T-helper 2 cell treated with Interferon-gamma antibody and Interleukin-4, amounts not matched to agents 5 μg/mL and 100 μg/mL, for 36 hours (primary cell): Measurements from ENCODE around the gene ZNF326.
"Not testable (repeated sequence)": the region's sequence is repeated elsewhere in the genome, so short reads cannot be mapped to it uniquely, and the experiment has no call there.

Experiments used
- DNase-seq: peaks from one replicate; pipeline ENCODE4 v3.0.0; 2021; ENCODE audit warnings: low spot score
- H3K27ac Mint-ChIP-seq: one replicate; pipeline ENCODE4 v1.8.0; 2021; ENCODE audit warnings: mild to moderate bottlenecking, mixed read lengths
- H3K27me3 Mint-ChIP-seq: one replicate; pipeline ENCODE4 v1.8.0; 2021; ENCODE audit warnings: low read depth, mixed read lengths
- H3K36me3 Mint-ChIP-seq: one replicate; pipeline ENCODE4 v1.8.0; 2021; ENCODE audit warnings: low read depth, mixed read lengths
- H3K4me1 Mint-ChIP-seq: one replicate; pipeline ENCODE4 v1.8.0; 2021; ENCODE audit warnings: low read depth, mixed read lengths
- H3K4me3 Mint-ChIP-seq: one replicate; pipeline ENCODE4 v1.8.0; 2022; ENCODE audit warnings: mild to moderate bottlenecking, moderate library complexity, mixed read lengths
- H3K9me3 Mint-ChIP-seq: one replicate; pipeline ENCODE4 v1.8.0; 2021; ENCODE audit warnings: mixed read lengths

ZNF326 gene

DNA sequence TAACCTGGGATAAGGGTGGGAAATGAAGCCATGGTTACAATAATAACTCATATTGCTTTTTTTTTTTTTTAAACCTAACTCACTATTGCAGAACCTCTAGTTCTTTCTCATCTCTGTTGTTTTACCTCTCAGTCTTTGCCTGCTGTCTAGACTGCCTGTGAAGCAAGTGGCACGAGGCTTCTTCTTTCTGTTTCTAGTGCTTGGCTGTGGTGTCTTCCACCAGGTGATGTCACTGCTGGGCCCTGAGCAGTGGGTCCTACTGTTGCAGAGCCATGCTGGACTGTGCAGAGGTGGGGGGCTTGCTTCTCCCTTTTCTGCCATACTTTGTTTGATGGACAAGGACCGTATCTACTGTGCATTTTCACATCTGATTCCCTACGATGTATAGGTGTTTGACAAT lies 51.7 kb downstream of the ZNF326 start:
- no peaks in the 10 kb centered on the region for H3K9me3 Mint-ChIP-seq

DNA sequence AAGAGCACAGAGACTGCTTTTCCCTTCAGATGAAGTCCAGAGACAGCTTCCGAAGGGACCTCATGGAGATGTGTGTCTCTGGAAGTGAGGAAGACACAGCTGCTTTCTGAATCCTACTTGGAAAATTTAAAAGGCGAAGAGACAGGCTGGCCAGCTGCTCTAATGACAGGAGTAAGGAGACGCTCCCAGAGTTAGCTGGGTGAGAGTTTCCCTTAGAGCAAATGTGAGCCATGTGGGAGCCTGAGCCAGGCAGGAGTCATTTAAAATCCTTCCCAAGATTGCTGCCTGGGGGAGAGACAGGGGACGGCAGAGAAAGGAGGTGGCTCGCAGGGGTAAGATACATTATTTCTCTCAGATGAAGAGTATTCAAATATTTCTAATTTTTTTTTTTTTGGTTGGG lies 53.1 kb downstream of the ZNF326 start:
- Mint-ChIP-seq H3K27ac (no peak overlapping the region), H3K4me3 (no peak overlapping the region), H3K36me3 (no peaks in the 10 kb centered on the region), H3K9me3 (no peaks in the 10 kb centered on the region), H3K27me3 (peaks cover 16% of the 10 kb centered on the region), H3K4me1 (no peaks in the 10 kb centered on the region)
- DNase-seq, result no peak

More for the DNA sequence above, 51.7 kb downstream of the ZNF326 start:
- Mint-ChIP-seq H3K4me3 (no peak overlapping the region), H3K27me3 (peaks cover 15% of the 10 kb centered on the region), H3K4me1 (no peaks in the 10 kb centered on the region), H3K36me3 (no peaks in the 10 kb centered on the region), H3K27ac (no peak overlapping the region)
- DNase-seq, result no peak

- H3K36me3 Mint-ChIP-seq, H3K27ac Mint-ChIP-seq, H3K4me3 Mint-ChIP-seq, H3K9me3 Mint-ChIP-seq, H3K4me1 Mint-ChIP-seq, H3K27me3 Mint-ChIP-seq, DNase-seq: not testable (repeated sequence)
These were observed 68.1 kb downstream of the ZNF326 start for GRCh38 chr1:90062700-90063643.

- not testable (repeated sequence) for H3K27me3 Mint-ChIP-seq, H3K36me3 Mint-ChIP-seq, DNase-seq, H3K4me3 Mint-ChIP-seq, H3K4me1 Mint-ChIP-seq, H3K27ac Mint-ChIP-seq, H3K9me3 Mint-ChIP-seq
These were observed 69.2 kb downstream of the ZNF326 start for GRCh38 chr1:90064109-90064508.

GRCh38 chr1:90067194-90067931 lies 72.5 kb downstream of the ZNF326 start:
- Mint-ChIP-seq H3K9me3 (no peaks in the 10 kb centered on the region), H3K4me1 (no peaks in the 10 kb centered on the region), H3K36me3 (no peaks in the 10 kb centered on the region), H3K27me3 (peaks cover 2% of the 10 kb centered on the region), H3K27ac (no peak overlapping the region), H3K4me3 (no peak overlapping the region)
- no peak for DNase-seq

- Mint-ChIP-seq H3K36me3 (no peaks in the 10 kb centered on the region), H3K9me3 (no peaks in the 10 kb centered on the region), H3K27ac (no peak overlapping the region), H3K4me1 (no peaks in the 10 kb centered on the region), H3K4me3 (no peak overlapping the region), H3K27me3 (peaks cover 2% of the 10 kb centered on the region)
- no peak for DNase-seq
These were observed 73.8 kb downstream of the ZNF326 start for GRCh38 chr1:90068611-90069280.

- Mint-ChIP-seq H3K4me1 (no peaks in the 10 kb centered on the region), H3K27ac (no peak overlapping the region), H3K9me3 (no peaks in the 10 kb centered on the region), H3K36me3 (no peaks in the 10 kb centered on the region), H3K27me3 (peaks cover 4% of the 10 kb centered on the region), H3K4me3 (no peak overlapping the region)
- no peak for DNase-seq
These were observed 79.2 kb downstream of the ZNF326 start for GRCh38 chr1:90074137-90074536.

- no peak for DNase-seq
- H3K36me3 Mint-ChIP-seq, result no peaks in the 10 kb centered on the region
- H3K9me3 Mint-ChIP-seq, result no peaks in the 10 kb centered on the region
- peaks cover 4% of the 10 kb centered on the region for H3K27me3 Mint-ChIP-seq
- H3K27ac Mint-ChIP-seq, result no peak overlapping the region
- H3K4me3 Mint-ChIP-seq, result no peak overlapping the region
- no peaks in the 10 kb centered on the region for H3K4me1 Mint-ChIP-seq
These were observed 79.7 kb downstream of the ZNF326 start for GRCh38 chr1:90074566-90074965.

- no peak overlapping the region for H3K4me3 Mint-ChIP-seq
- H3K4me1 Mint-ChIP-seq, result no peaks in the 10 kb centered on the region
- no peak for DNase-seq
- no peaks in the 10 kb centered on the region for H3K9me3 Mint-ChIP-seq
- no peaks in the 10 kb centered on the region for H3K36me3 Mint-ChIP-seq
- no peak overlapping the region for H3K27ac Mint-ChIP-seq
- H3K27me3 Mint-ChIP-seq, result peaks cover 4% of the 10 kb centered on the region
These were observed 80.1 kb downstream of the ZNF326 start for GRCh38 chr1:90074970-90075391.

GRCh38 chr1:90083995-90084394 lies 89.1 kb downstream of the ZNF326 start:
- Mint-ChIP-seq H3K4me3 (no peak overlapping the region), H3K27me3 (peaks cover 4% of the 10 kb centered on the region), H3K27ac (no peak overlapping the region), H3K36me3 (no peaks in the 10 kb centered on the region), H3K9me3 (no peaks in the 10 kb centered on the region), H3K4me1 (no peaks in the 10 kb centered on the region)
- no peak for DNase-seq
